Stimulated activated CD4-positive, alpha-beta T cell treated with anti-CD3 and anti-CD28 coated beads, TNF-alpha, amount 100 ng/mL, for 48 hours (primary cell): ENCODE measurements around the gene TEX38.
A peak's percentile ranks its signal among the peaks of the same experiment; 100 is the strongest.
"Not testable (repeated sequence)": the region's sequence is repeated elsewhere in the genome, so short reads cannot be mapped to it uniquely, and the experiment has no call there.

Experiments used
- DNase-seq, 3 donors: peaks; one replicate each; pipeline ENCODE4 v3.0.0-alpha.2; 2020; ENCODE audit warnings: low read depth in 3 of 3

TEX38 gene

DNA sequence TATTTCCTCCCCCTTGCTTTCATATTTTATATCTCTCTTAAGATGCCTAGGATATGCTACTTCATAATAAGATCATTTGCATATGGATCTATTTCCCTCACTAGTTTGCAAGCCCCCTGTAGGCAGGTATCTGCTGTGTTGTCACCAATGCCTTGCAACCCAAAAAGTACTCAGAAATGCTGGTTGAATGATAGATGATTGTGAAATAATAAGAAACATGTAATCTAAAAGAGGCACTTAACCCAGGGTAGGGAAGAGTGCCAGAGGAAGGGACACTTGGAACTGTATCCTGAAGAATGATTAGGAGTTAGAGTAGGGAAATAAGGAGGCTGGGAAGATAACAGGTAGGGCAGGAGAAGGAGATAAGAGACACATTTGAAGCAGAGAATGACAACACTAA lies 15.8 kb upstream of the TEX38 start:
- no peak for DNase-seq

DNA sequence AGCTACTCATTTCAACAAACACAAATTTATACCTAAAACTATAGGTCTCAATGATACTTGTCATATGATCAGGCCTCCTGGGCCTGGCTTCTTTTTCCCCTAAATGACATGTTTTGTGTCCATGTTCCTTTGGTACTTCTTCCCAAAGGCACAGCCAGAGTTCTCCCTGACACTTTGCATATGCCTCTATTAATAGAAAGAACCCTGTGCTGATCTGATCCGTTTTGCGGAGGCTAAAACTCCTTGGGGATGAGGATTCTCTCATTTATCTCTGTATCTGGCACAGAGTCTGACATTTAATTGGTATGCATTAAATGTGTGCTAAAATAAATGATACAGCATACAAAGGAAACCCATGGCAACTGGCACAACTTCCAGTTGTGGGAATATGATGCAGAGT lies 15.0 kb upstream of the TEX38 start:
- no peak for DNase-seq

DNA sequence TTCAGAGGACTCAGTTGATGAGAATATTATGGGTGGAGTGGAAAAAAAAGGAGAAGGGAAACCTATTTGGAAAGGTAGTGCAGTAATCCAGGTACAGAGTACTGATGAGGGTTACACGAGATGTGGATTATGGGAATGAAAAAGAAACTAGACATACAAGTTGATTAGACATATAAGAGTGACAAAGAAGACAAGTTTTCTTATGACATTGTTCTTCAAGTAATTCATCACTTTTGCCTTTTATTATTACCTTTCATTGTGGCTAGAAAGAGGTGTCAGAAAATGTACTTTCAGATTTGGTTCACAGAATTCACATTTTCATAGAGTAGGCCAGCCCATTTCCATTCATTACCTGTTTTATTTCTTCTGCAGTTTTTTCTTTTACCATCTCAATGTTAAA lies 13.9 kb upstream of the TEX38 start:
- no peak for DNase-seq

DNA sequence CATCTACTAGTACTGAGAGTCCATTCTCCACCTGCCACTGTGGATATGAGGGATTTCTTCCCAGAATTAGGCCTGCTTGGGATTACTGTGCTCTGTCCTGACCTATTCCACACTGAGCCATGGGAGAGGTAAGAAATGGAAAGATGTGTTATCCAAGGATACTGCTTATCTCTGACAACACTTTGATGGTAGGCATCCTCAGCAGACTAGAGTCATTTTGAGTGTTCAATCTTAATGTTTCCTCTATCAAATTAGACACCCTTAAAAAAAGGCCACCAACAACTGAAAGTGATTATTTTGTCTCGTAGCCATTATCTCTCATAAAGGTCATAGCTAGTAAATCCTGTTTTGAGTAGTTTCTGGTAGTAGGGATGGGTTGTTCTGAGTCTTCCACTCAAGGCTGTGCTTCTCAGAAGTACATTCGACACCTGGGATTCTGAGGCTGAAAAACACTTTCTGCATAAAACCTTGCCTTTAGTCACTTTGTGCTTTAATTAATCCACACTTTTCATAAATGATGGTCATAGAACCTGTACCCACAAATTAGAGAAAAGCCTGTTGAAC lies 12.3 kb upstream of the TEX38 start:
- no peak for DNase-seq

DNA sequence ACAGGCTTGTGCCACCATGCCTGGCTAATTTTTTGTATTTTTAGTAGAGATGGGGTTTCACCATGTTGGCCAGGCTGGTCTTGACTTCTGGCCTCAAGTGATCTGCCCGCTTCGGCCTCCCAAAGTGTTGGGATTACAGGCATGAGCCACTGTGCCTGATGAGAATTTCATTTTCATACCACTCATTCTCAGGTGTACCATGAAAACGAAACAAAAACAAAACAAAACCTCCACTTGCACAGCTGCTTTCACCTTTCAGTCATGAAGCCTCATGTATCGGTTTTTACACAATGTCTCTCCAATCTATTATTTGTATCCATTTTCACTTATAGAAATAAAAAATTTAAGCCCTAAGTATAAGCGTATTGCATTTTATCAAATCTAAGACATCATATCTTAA lies 11.5 kb upstream of the TEX38 start:
- not testable (repeated sequence) for DNase-seq

DNA sequence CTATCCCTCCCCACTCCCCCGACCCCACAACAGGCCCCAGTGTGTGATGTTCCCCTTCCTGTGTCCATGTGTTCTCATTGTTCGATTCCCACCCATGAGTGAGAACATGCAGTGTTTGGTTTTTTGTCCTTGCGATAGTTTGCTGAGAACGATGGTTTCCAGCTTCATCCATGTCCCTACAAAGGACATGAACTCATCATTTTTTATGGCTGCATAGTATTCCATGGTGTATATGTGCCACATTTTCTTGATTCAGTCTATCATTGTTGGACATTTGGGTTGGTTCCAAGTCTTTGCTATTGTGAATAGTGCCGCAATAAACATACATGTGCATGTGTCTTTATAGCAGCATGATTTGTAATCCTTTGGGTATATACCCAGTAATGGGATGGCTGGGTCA lies 8.7 kb upstream of the TEX38 start:
- DNase-seq = not testable (repeated sequence)

DNA sequence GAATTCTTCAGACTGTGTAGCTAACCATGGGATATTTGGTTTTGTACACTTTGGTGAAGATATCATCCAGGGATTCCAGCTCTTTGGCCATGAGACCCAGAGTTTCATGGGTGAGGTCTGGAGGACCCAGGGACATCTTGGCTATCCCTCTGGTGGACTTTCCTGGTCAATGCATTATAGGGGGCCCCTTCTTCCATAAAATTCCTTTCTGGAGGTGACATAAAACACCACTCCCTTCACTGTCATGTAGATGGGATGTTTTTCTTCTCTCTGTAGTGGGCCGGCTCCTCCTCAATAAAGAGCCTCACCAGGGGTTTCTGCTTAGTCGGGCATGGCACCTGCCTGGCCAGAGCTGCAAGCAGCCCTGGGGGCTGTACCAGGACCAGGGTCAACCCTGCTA lies 5.7 kb upstream of the TEX38 start:
- DNase-seq = no peak

DNA sequence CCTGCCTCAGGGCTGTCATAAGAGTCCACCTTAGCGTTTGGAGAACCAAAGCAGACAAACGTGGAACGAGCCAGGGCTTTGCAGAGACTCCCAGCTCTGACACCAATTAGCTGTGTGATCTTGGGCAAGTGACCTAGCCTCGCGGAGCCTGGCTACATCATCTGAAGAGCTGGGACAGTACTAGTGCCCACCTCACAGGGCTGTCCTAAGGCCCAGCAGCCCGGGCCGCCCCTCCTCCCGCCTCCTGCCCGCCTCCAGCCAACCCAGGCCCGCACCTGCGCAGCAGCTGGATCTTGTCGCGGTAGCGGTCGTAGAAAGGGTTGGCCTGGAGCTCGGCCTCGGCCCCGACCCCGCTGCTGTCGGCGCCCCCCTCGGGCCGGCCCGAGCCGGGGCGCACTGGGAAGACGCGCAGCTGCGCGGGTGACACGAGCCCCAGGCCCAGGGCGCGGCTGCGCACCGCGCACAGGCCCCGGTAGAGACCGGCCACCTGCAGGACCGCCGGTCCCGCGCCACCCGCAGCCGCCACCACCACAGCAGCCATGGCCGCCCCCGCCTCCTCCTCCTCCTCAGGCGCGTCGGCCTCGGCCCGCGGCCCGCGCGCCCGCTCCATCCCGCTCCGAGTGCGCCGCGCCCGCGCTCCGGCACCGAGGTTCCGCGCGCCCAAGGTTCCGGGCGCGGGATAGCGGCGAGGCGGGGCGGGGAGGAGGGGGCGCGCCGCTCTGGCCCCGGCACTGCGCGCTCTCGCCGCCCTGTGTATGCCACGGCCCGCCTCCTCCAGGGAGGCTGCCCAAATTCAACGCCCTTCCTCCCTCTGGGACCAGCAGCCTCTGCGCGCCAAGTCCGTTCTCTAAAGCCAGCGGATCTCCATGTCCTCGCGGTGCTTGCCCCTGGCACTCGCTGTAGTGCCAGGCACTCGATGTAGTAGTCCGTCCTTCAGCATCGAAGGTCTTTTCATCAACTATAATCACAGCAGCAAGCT lies 3.6 kb upstream of the TEX38 start, which contains the start of gene ATPAF1:
Gene ATPAF1 (minus strand): TSS at position 583 of the 979 bp plus-strand sequence. CDS start 42 bp downstream, at position 541.
- DNase-seq = peak; percentile 33 to 44 (median 42)

DNA sequence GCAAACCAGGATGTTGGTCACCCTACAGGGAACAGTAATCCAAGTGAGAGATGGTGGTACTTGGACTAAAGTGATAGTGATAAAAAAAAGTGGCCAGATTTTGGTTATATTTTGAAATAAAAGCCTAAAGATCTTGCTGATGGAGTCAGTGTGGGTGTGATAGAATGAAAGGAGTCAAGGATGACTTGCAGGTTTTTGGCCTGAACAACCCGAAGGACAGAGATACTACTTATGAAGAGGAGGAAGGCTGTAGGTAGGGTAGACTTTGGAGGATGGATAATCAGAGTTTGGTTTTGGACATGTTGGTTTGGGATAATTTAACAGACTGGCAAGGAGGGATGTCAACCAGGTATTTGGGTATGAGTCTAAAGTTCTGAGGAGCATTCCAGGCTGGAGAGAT lies 1.5 kb upstream of the TEX38 start:
- no peak for DNase-seq

DNA sequence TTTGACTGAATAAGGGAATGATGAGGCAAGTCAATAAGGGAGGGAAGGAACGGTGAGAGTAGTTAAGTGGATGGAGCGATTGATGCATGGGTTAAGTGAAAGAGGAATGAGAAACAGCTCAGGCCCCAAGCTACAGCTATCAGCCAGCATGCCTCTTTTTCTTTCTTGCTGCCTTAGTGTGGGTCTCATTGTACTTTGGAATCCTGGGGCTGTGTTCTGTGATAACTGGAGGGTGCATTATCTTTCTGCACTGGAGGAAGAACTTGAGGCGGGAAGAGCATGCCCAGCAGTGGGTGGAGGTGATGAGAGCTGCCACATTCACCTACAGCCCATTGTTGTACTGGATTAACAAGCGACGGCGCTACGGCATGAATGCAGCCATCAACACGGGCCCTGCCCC lies 1.0 kb downstream of the TEX38 start:
- no peak for DNase-seq

DNA sequence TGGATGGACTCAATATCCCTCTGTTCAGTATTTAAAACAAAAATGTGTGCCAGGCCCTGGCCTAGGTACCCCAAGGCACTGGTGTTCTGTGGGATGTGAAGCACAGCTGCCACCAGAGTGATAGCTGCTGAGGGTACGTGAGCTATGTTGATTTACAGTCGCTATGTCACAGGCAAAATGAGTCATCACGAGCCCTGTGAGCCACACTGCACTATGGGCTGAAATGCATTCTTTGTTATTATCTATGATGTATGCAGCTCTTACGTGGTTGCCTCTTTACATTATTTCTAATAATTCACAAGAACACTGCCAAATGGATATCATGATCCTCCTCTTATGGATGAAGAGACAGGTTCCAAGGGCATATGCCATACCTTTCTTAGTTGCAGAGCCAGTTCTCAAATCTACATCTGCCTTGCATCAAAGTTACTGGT lies 2.1 kb downstream of the TEX38 start:
- peak in 1 of 3 donors; percentile 24 for DNase-seq

DNA sequence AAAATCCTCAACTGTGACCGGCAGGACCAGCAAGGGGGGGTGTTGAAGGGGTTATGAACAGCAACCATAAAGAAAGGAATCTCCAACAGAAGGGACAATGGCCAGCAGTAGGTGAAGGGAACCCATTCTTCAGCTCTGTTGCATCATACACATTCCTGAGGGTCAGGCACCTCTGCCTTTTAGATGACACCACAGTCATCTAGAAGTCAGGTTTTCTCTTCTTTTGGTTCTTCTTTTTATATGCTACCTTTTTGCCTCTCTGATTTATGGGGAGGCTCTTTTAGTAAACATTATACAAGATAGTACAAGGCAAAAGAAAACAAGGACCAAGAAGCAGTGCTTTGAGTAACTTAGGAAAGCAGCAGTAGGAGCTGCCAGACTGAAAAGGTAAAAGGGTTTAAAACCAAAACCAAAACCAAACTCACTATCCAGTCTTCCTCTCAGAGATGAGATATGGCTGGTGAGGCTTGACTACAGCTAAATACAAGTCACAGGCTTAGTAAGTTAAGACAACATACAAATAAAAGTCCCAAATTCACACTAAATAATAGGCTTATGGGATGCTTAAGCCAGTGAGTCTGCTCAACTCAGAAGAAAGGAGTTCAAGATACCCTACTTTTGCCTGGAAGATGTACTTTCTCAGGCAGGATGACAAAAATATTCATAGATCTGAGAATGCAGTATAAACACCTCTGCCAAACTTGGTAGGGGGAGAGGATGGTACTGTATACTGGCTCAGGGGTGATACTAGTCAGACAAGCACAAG lies 4.1 kb downstream of the TEX38 start:
- DNase-seq = no peak

DNA sequence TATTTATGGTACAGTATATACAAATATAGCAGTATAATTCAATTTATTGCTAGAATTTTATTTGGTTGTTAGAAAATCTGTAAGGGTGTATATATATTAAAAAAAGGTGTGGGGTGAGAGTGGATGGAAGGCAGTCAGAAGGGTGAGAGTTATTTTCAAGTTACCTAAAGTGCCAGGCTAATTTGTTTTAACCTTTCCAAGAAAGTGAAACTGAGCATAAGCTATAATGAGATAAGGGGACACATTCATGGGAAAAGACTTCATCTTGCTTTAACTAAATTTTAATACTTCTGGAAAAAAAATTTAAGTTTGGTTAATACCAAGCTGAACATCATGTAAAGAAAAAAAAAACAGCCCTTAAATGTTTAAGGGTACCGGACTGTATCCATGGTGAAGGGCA lies 4.9 kb downstream of the TEX38 start:
- DNase-seq = no peak

DNA sequence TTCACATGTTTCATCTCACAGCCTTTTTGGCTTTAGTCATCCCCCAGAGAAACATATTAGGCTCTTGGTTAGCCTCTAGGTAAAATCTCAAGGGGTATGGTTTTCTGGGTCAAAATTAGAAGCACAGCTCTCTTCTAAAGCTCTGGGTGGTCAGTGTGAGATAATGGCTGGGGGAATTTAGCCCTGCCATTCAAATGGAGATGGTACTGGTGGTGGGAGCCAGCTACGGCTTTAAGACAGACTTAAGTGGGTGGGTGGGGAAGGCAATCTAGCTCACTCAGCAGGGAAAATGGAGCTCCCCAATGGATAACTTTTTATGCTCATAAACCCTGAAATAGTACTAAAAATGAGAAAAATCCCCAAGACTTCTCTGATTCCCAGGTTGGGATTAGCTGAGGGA lies 5.7 kb downstream of the TEX38 start:
- no peak for DNase-seq

DNA sequence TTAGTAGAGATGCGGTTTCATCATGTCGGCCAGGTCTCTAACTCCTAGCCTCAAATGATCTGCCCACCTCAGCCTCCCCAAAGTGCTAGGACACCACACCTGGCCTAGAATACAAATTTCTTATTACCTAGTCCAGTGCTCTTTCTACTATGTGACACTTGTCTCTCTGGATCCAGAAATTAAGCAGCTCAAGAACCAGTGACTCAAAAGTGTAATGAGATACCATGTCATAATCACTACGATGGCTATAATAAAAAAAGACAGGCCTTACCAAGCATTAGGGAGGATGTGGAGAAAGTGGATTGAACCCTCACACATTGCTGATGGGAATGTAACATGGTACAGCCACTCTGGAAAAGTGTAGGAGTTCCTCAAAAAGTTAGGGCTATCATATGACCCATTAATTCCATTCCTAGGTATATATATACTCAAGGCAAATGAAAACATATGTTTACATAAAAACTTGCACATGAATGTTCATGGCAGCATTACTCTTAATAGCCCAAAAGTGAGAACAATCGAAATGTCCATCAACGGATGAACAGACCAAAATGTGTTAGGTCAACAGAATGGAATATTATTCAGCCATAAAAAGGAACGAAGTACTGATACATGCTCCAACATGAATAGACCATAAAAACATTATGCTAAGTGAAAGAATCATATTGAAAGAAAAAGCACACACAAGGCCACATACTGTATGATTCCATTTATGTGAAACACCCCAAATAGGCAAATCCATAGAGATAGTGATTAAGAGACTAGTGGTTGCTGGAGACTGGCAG lies 8.3 kb downstream of the TEX38 start:
- DNase-seq = no peak

DNA sequence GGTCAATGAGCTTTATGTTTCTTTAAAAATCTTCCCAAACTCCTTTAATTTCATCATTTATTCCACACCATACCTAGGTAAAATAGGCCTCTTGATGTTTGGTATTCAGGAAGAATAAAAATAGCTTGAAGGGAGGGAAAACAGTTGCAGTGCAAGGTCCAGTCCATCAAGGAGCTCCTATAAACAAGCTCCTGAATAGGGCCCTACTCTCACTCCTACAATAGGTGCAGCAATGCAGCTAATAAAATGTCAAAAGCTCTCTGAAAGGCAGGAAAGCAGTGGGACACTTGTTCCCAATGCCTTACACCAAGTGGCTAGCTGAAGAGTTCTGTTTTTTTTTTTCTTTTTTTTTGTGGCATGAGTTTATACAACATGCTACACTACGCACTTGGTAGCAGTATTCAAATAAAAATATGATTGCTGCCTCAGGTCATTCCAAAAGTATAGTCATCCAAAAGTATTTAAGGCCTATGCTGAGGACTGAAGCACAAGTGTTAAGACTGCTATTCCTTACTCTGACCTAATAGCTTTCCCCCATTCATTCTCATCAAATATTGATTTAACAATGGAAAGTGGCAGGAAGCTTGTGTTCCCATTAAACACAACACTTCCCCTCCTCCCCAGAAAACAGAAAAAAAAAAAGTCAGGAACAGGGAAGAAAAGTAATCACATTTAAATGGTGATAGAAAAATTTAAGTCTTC lies 9.8 kb downstream of the TEX38 start:
- no peak for DNase-seq

DNA sequence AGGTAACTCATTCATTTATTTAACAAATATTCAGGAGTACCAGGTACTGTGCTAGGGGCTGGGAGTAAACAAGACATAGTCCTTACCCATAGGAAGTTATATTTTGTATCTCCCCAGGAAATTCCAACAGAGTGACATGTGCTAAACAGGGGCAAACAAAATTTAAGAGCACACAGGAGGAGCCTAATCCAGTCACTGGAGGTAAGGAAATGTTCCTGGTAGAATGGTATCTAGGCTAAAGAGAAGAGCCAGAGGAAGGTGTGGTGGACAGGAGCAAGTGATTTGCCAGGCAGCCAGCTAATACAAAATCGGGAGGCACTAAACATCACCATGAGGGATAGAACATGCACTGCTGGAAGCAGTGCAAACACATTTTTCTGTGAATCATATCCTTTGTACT lies 10.4 kb downstream of the TEX38 start:
- DNase-seq = no peak

DNA sequence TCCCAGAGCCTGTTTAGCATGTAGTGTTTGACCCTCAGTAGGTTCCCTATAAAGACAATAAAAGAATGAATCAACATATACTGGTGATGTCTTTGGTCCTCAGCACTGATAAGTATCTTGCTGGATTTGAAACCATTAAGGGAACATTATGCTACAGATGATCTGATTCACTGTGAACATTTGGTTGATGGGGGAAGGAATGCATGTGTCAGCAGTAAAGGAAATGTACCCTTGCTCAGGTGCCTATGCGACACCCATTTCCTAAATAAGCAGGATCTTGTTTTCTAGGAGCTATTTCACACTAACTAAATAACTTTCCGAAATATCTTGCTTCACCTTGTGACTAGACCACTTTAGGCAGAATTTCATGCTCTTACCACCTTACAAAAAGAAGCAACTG lies 13.0 kb downstream of the TEX38 start:
- no peak for DNase-seq

DNA sequence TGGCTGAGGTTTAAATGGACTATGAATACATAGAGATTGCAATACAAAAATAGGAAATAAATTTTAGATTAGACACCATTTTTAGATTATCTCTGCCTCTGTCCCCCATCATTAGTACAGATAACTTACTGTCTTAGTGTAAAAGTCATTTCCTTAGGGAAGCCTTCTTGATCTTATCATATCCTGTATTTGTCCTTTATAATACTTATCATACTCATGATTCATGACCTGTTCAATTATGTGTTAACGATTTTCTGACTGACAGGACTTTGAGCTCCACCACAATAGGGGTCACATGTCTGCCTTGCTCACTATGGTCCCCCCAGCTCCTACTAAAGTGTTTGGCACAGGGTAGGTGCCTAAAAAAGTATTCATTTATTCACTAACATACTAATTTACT lies 14.6 kb downstream of the TEX38 start:
- DNase-seq = no peak

DNA sequence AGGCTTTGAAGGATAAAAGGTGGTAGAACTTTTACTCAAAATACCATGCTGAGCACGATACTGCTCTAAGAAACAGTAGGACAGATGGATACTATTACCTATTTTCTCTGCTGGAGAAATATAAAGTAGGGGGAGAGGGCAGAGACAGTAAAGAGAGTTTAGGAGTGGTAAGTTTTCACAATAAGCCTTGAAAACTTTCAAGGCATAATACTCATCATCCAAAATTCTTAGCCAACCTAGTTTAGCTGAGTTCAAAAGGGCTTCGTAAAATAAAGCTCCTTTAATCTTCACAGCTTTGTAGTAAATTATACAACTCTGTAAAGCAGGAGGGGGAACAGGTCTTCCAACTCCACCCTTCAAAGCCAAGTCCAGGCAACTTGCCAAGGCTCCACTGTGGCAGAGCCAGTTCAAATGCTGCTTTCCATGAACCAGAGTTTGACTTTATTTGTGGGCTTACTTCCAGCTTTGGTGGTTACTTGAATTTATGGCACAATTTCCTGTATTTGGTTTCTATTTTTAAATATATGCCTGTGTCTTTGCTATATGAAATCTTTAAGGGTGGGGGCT lies 15.5 kb downstream of the TEX38 start:
- no peak for DNase-seq
